Measurements from ENCODE around the gene ZDHHC11B.
"Not testable (repeated sequence)": the region's sequence is repeated elsewhere in the genome, so short reads cannot be mapped to it uniquely, and the experiment has no call there.

ZDHHC11B gene

DNA sequence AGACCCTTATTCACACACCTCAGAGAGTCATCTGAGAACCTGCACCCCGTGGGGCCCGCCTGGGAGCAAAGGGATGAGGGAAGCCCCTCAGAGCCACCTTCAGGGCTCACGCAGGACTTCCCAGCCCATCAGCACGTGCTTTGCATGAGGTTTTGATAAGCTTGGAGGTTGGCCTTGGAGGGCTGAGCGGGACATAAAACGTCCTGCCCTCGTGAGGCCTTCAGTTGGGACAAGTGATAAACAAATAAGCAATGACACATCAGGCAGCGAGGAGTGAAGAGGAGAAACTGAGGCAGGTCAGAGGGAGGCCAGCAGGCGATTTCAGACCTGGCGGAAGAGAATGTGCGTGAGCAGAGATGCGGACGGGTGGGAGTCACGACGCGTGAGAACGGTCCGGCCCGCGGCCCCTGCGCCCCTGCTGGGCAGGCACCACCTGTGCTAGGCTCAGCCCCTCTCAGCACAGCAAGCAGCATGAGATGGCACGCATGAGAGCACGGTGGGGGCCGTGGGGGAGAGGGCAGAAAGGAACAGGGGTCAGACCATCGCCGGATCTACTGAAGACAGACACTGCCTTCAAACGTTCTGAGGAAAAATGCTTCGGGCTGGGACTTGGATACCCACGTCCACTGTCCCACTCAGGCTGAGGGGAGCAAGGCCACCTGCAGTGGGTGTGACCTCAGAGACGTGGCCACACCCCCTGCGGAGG lies 12.5 kb downstream of the ZDHHC11B start:
- not testable (repeated sequence) for H3K4me3 ChIP-seq, H3K27ac ChIP-seq

DNA sequence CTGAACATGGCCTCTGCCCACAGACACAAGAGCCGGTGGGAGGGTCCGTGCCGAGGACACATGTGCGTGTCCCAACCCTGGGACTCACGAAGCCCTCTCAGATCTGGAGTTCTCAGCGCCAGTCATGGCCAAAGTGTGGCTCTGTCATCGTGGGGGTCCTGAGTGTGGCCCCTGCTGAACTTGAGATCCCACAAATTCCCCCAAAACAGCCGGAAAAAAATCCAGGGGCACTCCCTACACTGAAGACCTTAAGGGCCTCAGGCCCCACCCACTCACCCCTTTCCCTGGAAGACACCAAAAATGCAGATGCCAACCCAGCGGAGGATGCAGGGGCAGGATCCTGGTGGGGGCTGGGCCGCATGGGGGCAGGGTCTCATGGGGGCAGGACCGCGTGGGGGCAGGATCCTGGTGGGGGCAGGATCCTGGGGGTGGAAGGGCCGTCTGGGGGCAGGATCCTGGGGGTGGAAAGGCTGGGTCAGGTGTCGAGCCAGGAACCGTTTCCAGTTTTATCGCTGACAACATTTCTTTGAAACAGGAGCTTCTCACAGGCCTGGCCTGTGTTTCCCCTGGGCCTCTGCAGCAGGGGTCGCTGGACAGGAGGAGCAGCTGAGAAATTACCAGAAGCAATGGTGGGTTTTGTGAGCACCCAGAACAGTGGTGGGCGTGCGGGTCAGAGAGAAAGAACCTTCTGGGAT lies 13.3 kb downstream of the ZDHHC11B start:
- not testable (repeated sequence) for H3K4me3 ChIP-seq, H3K27ac ChIP-seq

- not testable (repeated sequence) for H3K27ac ChIP-seq, H3K4me3 ChIP-seq
These were observed 13.9 kb downstream of the ZDHHC11B start for GRCh38 chr5:770585-770984.

DNA sequence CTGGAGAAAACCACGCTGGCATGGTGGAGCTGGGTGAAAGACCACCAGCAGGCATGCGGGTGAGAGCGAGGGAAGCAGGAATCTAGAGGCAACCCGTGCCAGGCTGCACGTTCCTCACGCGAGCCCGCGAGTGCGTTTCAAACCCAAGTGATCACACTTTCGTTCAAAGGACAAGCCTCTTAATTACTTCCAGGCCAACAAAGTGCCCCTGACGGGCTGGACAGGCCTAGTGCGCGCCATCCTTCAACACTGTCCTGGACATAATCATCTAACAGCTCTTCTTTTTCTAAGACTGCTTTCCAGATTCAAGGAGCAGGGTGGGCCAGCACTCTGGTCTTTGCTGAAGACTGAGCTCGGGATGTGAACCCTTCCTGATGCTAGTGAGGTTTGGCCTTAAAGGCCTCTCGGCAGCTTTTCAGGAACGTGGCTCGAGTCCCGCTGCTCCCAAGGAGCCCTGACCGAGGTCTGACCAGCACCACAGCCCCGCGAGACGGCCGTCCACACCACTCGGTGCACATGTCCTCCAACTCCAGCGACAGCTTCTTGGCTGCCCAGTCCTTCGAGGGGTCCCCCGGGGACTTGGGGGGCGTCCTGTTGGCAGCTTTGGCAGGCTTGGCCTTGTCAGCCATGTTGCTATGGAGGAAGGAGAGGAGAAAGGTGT lies 14.9 kb downstream of the ZDHHC11B start:
- H3K4me3 ChIP-seq, H3K27ac ChIP-seq: not testable (repeated sequence)

DNA sequence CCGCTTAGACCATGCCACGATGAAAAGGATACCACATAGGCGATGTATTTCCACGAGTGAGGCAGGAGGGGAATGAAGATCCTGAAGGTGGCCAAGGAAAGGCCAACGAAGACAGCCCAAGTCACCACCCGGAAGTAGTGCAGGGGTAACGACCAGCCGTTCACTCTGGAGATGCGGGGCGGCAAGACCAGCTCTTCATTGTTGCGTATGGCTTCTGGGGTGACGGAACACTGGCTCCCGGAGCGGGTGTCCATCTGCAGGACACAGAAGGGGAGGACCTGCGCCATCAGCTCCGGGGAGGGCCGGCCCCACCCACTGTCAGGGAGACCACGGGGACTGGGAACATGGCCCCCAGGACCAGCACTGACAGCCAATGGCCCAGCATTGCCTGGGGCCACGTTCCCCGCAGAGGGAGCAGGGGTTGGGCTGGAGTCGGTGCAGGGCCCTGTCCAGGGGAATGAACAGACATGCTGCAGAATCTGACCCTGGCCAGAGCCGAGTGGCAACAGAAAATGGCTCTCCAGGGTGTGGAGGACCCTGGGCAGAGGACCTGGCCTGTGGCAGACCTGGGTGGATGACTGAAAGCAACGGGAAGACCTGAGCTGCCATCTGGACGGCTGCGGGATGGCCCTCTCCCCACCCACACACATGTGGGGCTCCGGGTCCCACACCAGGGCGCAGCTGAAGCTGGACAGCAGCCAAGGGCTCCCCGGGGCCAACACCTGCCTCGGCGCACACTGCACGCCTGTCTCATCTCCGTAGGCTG lies 17.7 kb downstream of the ZDHHC11B start:
- Histone ChIP-seq H3K4me3 (no peak overlapping the region), H3K27ac (no peak overlapping the region)

DNA sequence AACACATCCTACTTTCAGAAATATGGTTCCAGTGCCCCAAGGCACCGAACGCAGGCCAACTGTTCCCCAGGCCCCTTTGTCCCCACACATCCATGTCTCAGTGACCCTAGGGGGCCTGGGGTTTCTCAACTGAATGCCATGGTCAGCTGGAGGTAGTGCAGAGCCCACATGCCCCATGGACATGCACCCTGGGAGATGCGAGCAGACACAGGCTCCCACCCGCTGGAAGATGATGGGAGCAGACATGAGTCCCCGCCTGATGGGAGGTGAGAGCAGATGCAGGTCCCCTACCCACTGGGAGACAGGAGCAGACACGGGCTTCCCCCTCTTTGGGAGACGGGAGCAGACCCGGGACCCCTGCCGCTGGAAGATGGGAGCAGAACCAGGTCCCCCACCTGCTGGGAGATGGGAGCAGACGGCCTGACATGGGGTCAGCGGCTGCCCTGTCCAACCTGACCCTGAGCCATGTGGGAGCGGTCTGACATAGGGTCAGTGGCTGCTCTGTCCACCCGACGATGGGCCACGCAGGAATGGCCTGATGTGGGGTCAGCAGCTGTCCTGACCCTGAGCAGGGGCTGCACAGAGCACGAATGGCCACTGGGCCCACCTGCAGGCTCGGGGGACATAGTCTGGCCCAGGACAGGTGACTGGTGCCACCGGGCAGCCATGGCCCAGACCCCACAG lies 18.4 kb downstream of the ZDHHC11B start:
- no peak overlapping the region for H3K4me3 ChIP-seq

DNA sequence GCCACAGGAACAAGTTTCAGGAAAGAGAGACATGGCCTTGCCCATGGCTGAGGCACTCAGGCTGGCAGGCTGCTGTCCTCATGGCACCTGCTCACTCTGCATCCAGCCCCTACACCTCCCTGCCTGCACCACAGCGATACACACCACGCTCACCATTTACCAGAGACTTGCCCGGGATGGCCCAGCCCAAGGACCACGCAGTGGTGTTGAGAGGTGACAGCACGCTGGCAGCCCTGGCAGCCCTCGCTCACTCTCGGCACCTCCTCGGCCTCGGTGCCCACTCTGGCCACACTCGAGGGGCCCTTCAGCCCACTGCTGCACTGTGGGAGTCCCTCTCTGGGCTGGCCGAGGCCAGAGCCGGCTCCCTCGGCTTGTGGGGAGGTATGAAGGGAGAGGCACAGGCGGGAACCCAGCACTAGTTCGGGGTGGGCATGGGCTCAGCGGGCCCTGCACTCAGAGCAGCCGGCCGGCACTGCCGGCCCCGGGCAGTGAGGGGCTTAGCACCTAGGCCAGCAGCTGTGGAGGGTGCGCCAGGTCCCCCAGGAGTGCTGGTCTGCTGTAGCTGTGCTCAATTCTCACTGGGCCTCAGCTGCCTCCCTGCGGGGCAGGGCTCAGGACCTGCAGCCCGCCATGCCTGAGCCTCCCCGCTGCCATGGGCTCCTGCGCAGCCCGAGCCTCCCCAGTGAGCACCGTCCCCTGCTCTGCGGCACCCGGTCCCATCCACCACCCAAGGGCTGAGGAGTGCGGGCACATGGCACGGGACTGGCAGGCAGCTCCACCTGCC lies 20.3 kb downstream of the ZDHHC11B start:
- Histone ChIP-seq H3K4me3 (no peak overlapping the region), H3K27ac (no peak overlapping the region)

More for the DNA sequence above, 18.4 kb downstream of the ZDHHC11B start:
- H3K27ac ChIP-seq: no peak overlapping the region

DNA sequence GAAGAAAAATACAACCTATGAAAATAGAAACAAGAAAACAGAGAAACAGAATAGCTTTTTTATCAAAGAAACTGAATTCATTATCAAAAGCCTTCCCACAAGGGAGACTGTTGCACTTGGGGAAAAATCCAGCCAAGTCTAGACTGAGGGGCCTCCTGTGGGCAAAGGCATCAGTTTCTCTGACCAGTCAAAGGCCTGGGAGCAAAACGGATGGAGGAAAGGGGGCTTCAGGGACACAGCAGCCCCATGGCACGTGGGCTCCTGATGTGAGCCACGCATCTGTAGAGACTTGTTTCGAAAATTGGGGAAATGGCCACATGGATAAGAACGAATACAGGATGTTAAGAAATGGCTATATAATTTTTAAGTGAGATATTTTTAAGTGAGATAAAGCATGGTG lies 21.1 kb downstream of the ZDHHC11B start:
- no peak overlapping the region for H3K27ac ChIP-seq
- no peak overlapping the region for H3K4me3 ChIP-seq

GRCh38 chr5:762996-763395 lies 21.5 kb downstream of the ZDHHC11B start:
- H3K4me3 ChIP-seq, H3K27ac ChIP-seq: not testable (repeated sequence)

DNA sequence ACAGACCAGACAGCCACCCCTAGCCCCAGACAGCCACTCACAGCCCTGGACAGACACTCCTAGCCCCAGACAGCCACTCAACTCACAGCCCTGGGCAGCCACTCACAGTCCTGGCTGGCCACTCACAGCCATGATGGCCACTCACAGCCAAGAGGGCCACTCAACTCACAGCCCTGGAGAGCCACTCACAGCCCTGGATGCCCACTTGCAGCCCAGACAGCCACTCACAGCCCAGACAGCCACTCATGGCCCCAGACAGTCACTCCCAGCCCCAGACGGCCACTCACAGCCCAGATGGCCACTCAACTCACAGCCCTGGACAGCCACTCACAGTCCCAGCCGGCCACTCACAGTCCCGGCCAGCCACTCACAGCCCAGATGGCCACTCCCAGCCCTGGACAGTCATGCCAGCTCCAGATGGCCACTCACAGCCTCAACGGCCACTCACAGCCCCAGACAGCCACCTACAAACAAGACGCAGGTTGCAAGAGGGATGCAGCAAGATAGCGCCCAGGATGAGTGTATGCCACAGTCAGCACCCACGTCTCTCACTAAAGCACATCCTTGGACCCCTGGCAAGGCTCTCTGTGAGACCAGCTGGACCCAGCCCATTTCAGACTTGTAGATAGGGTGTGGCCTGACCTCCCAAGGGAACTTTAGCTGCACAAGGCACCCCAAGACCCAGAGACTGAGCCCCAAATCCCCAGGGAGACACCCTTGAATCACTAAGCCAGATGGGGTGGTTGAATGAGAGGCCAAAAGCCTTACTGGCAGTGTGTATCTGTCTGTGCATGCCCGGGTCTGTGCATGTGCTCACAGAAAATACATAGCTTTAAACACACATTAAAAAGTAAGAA lies 22.4 kb downstream of the ZDHHC11B start:
- Histone ChIP-seq H3K27ac (no peak overlapping the region), H3K4me3 (no peak overlapping the region)

- Histone ChIP-seq H3K4me3 (no peak overlapping the region), H3K27ac (no peak overlapping the region)
These were observed 23.3 kb downstream of the ZDHHC11B start for GRCh38 chr5:761059-761771.

DNA sequence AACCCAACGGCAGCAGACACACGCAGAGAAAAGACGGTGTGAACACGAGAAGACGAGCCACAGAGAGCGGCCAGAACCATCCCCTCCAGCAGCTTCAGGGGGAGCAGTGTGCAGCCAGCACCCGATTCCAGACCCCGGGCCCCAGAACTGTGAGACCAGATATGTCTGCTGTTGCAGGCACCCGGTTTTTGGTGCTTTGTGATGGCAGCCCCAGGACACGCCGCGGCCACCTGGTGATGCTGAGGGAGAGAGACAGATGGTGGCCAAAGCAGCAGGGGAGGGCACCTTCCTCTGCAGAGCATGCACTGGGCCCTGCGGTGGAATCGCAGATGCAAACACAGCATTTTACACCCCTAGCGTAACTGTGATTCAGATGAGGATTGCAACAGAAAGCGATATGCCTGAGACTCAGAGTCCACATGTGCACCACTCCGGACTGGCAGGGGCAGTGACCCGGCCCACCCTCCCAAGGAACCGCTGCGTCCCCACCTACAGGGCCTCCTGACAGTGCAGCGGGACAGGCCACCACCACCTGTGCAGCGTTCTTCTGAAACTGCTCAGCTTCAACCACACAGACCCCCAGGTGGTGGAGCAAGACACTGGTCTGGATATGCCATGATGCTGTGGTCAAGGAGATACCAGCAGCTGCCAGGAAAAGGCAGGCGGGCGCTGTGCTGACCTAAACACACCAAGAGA lies 24.0 kb downstream of the ZDHHC11B start:
- Histone ChIP-seq H3K4me3 (no peak overlapping the region), H3K27ac (no peak overlapping the region)

GRCh38 chr5:759781-760362 lies 24.7 kb downstream of the ZDHHC11B start:
- H3K4me3 ChIP-seq: no peak overlapping the region
- peak overlapping the region in 6 of 21 experiments; percentile 8 to 63 (median 42) for H3K27ac ChIP-seq

GRCh38 chr5:759111-759751 lies 25.3 kb downstream of the ZDHHC11B start:
- peak overlapping the region in 8 of 21 experiments; percentile 6 to 63 (median 36) for H3K27ac ChIP-seq
- no peak overlapping the region for H3K4me3 ChIP-seq

- H3K4me3 ChIP-seq: peak overlapping the region in 1 of 7 experiments; percentile 7
- peak overlapping the region in 6 of 21 experiments; percentile 6 to 62 (median 42) for H3K27ac ChIP-seq
These were observed 25.9 kb downstream of the ZDHHC11B start for GRCh38 chr5:758698-759053.

Data from skin epidermis (tissue), 12 donors.